ENCODE data around the gene GPR156. TPM values are rescaled to one million over a fixed set of nuclear protein-coding genes. Genes with fewer than 3 reads are reported as not detected.

Gene GPR156
- polyA plus RNA-seq, 4 donors, result 0.13 to 0.24 TPM; not detected in 2

DNA sequence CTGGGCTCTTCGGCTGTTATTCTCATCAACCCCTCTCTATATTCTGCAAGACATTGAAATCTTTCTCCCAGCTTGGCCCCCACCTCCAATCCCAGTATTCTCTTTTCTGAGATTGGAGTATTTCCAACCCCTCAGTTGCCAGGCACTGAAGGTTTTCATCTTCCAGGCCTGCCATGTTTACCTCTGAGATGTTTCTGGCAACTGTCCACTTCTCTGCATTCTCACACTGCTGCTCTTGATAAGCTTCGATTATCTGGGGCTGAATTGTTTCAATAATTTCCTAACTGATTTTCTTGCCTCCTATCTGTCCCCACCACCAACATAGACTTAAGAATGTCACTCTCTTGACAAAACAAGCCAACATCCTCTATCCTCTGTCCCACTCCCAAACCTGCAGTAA is 1.4 kb upstream of the GPR156 start:
- DNase-seq (no peak), FAIRE-seq (no peak)
- Histone ChIP-seq H3K9me3 (ENCODE audit: control insufficient read depth in 2 of 2, insufficient read depth in 1 of 2, low read depth in 1 of 2, low read length in 1 of 2) (no peaks in the 10 kb centered on the region), H3K27ac (ENCODE audit: low read depth in 1 of 3, low read length in 2 of 3) (no peak overlapping the region), H3K4me1 (ENCODE audit: control insufficient read depth in 3 of 3, insufficient read depth in 2 of 3, low read depth in 1 of 3, low read length in 2 of 3) (no peaks in the 10 kb centered on the region), H3K4me3 (ENCODE audit: low read depth in 1 of 3, low read length in 3 of 3) (no peak overlapping the region), H3K27me3 (ENCODE audit: control insufficient read depth in 3 of 3, insufficient read depth in 3 of 3, low read length in 3 of 3) (peaks cover 0 to 47% (median 8%) of the 10 kb centered on the region in 3 donors), H3K36me3 (ENCODE audit: control insufficient read depth in 3 of 3, insufficient read depth in 2 of 3, low read depth in 1 of 3, low read length in 3 of 3) (no peaks in the 10 kb centered on the region)
- WGBS, 3 donors, result 10 to 57% (median 22%) methylated on average over 2 of the region's 2 CpGs

GRCh38 chr3:120285508-120285841 is 453 bp upstream of the GPR156 start:
- Histone ChIP-seq H3K27me3 (ENCODE audit: control insufficient read depth in 3 of 3, insufficient read depth in 3 of 3, low read length in 3 of 3) (peaks cover 0 to 51% (median 8%) of the 10 kb centered on the region in 3 donors), H3K4me1 (ENCODE audit: control insufficient read depth in 3 of 3, insufficient read depth in 2 of 3, low read depth in 1 of 3, low read length in 2 of 3) (no peaks in the 10 kb centered on the region), H3K36me3 (ENCODE audit: control insufficient read depth in 3 of 3, insufficient read depth in 2 of 3, low read depth in 1 of 3, low read length in 3 of 3) (no peaks in the 10 kb centered on the region), H3K27ac (ENCODE audit: low read depth in 1 of 3, low read length in 2 of 3) (no peak overlapping the region), H3K4me3 (ENCODE audit: low read depth in 1 of 3, low read length in 3 of 3) (peak overlapping the region in 2 of 3 donors; percentile 19 to 43), H3K9me3 (ENCODE audit: control insufficient read depth in 2 of 2, insufficient read depth in 1 of 2, low read depth in 1 of 2, low read length in 1 of 2) (no peaks in the 10 kb centered on the region)
- WGBS, 3 donors, result 37 to 43% (median 43%) methylated on average over 14 to 15 of the region's 15 CpGs
- FAIRE-seq (no peak), DNase-seq (no peak)

- no peaks in the 10 kb centered on the region for H3K4me1 ChIP-seq (ENCODE audit: control insufficient read depth in 3 of 3, insufficient read depth in 2 of 3, low read depth in 1 of 3, low read length in 2 of 3)
- H3K27me3 ChIP-seq (ENCODE audit: control insufficient read depth in 3 of 3, insufficient read depth in 3 of 3, low read length in 3 of 3), result peaks cover 0 to 44% (median 8%) of the 10 kb centered on the region in 3 donors
- H3K9me3 ChIP-seq (ENCODE audit: control insufficient read depth in 2 of 2, insufficient read depth in 1 of 2, low read depth in 1 of 2, low read length in 1 of 2), result no peaks in the 10 kb centered on the region
- no peak for FAIRE-seq
- DNase-seq, result no peak
- 83 to 89% (median 86%) methylated on average over 3 of the region's 3 CpGs for WGBS, 3 donors
- H3K36me3 ChIP-seq (ENCODE audit: control insufficient read depth in 3 of 3, insufficient read depth in 2 of 3, low read depth in 1 of 3, low read length in 3 of 3), result no peaks in the 10 kb centered on the region
- H3K27ac ChIP-seq (ENCODE audit: low read depth in 1 of 3, low read length in 2 of 3), result no peak overlapping the region
- no peak overlapping the region for H3K4me3 ChIP-seq (ENCODE audit: low read depth in 1 of 3, low read length in 3 of 3)
These were observed 3.8 kb downstream of the GPR156 start for GRCh38 chr3:120281261-120281660.

- H3K4me3 ChIP-seq (ENCODE audit: low read depth in 1 of 3, low read length in 3 of 3), result no peak overlapping the region
These were observed 4.5 kb downstream of the GPR156 start for GRCh38 chr3:120280566-120280965.

DNA sequence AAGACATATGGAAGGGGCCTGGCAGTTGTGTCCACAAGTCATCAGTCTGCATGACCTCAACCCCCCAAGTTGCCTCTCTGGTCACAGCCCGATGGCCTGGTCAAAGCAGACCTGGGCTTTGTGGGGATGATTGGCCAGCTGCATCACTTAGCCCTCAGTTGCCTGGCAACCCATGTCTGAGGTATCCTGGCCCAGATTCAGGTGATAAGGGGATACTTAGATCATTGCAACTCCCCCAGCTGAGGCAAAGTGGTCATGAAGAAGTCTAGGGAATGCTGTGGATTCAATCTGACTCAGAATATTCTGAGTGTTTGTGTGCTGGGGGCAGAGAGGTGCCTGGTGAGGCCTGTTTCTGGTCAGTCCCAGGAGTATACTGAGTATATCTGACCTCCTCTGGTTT is 5.0 kb downstream of the GPR156 start:
- no peaks in the 10 kb centered on the region for H3K4me1 ChIP-seq (ENCODE audit: control insufficient read depth in 3 of 3, insufficient read depth in 2 of 3, low read depth in 1 of 3, low read length in 2 of 3)
- no peaks in the 10 kb centered on the region for H3K9me3 ChIP-seq (ENCODE audit: control insufficient read depth in 2 of 2, insufficient read depth in 1 of 2, low read depth in 1 of 2, low read length in 1 of 2)
- FAIRE-seq (no peak), DNase-seq (no peak)
- H3K36me3 ChIP-seq (ENCODE audit: control insufficient read depth in 3 of 3, insufficient read depth in 2 of 3, low read depth in 1 of 3, low read length in 3 of 3), result no peaks in the 10 kb centered on the region
- WGBS, 3 donors, result 67 to 83% (median 73%) methylated on average over 1 of the region's 1 CpG
- H3K4me3 ChIP-seq (ENCODE audit: low read depth in 1 of 3, low read length in 3 of 3), result no peak overlapping the region
- peaks cover 0 to 34% (median 11%) of the 10 kb centered on the region in 3 donors for H3K27me3 ChIP-seq (ENCODE audit: control insufficient read depth in 3 of 3, insufficient read depth in 3 of 3, low read length in 3 of 3)
- no peak overlapping the region for H3K27ac ChIP-seq (ENCODE audit: low read depth in 1 of 3, low read length in 2 of 3)

More at GRCh38 chr3:120280566-120280965, 4.5 kb downstream of the GPR156 start:
- H3K27ac ChIP-seq (ENCODE audit: low read depth in 1 of 3, low read length in 2 of 3), result no peak overlapping the region
- no peaks in the 10 kb centered on the region for H3K36me3 ChIP-seq (ENCODE audit: control insufficient read depth in 3 of 3, insufficient read depth in 2 of 3, low read depth in 1 of 3, low read length in 3 of 3)
- 73 to 88% (median 81%) methylated on average over 3 of the region's 3 CpGs for WGBS, 3 donors
- no peaks in the 10 kb centered on the region for H3K4me1 ChIP-seq (ENCODE audit: control insufficient read depth in 3 of 3, insufficient read depth in 2 of 3, low read depth in 1 of 3, low read length in 2 of 3)
- H3K9me3 ChIP-seq (ENCODE audit: control insufficient read depth in 2 of 2, insufficient read depth in 1 of 2, low read depth in 1 of 2, low read length in 1 of 2), result no peaks in the 10 kb centered on the region
- DNase-seq (no peak), FAIRE-seq (no peak)
- H3K27me3 ChIP-seq (ENCODE audit: control insufficient read depth in 3 of 3, insufficient read depth in 3 of 3, low read length in 3 of 3), result peaks cover 0 to 38% (median 11%) of the 10 kb centered on the region in 3 donors

DNA sequence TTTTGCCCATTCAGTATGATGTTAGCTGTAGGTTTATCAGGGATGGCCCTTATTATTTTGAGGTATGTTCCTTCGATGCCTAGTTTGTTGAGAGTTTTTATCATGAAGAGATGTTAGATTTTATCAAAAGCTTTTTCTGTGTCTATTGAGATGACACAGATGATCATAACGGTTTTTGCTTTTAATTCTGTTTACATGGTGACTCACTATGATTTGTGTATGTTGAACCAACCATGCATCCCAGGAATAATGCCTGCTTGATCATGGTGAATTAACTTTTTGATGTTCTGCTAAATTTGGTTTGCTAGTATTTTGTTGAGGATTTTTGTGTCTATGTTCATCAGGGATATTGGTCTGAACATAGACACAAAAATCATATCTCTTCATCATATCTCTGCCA is 8.3 kb downstream of the GPR156 start:
- no peak overlapping the region for H3K27ac ChIP-seq (ENCODE audit: low read depth in 1 of 3, low read length in 2 of 3)
- H3K27me3 ChIP-seq (ENCODE audit: control insufficient read depth in 3 of 3, insufficient read depth in 3 of 3, low read length in 3 of 3), result peaks cover 0 to 11% (median 6%) of the 10 kb centered on the region in 3 donors
- H3K36me3 ChIP-seq (ENCODE audit: control insufficient read depth in 3 of 3, insufficient read depth in 2 of 3, low read depth in 1 of 3, low read length in 3 of 3), result no peaks in the 10 kb centered on the region
- WGBS, 3 donors, result 47 to 61% (median 52%) methylated on average over 2 of the region's 2 CpGs
- H3K4me1 ChIP-seq (ENCODE audit: control insufficient read depth in 3 of 3, insufficient read depth in 2 of 3, low read depth in 1 of 3, low read length in 2 of 3), result no peaks in the 10 kb centered on the region
- H3K9me3 ChIP-seq (ENCODE audit: control insufficient read depth in 2 of 2, insufficient read depth in 1 of 2, low read depth in 1 of 2, low read length in 1 of 2), result no peaks in the 10 kb centered on the region
- DNase-seq (no peak), FAIRE-seq (no peak)
- no peak overlapping the region for H3K4me3 ChIP-seq (ENCODE audit: low read depth in 1 of 3, low read length in 3 of 3)

DNA sequence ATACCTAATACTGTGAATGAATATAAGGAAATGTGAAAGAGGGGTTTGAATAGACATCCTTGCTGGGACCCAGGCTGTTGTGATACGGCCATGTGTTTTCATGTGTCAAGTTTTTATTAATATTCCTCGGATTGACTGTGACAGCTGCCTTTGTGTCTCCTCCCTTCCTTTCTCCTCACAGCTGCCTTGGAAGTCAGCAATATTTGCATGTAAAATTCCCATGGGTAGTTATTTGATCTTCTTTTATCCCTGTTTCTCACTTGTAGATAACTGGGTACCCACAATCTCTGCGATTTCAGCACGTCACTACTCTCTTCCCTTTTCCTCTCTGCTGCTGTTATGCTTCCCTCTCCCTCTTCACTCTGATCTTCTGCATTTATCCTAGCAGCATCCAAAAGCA is 9.4 kb downstream of the GPR156 start:
- Histone ChIP-seq H3K4me3 (ENCODE audit: low read depth in 1 of 3, low read length in 3 of 3) (no peak overlapping the region), H3K4me1 (ENCODE audit: control insufficient read depth in 3 of 3, insufficient read depth in 2 of 3, low read depth in 1 of 3, low read length in 2 of 3) (no peaks in the 10 kb centered on the region), H3K36me3 (ENCODE audit: control insufficient read depth in 3 of 3, insufficient read depth in 2 of 3, low read depth in 1 of 3, low read length in 3 of 3) (no peaks in the 10 kb centered on the region), H3K27me3 (ENCODE audit: control insufficient read depth in 3 of 3, insufficient read depth in 3 of 3, low read length in 3 of 3) (peaks cover 0 to 6% (median 6%) of the 10 kb centered on the region in 3 donors), H3K9me3 (ENCODE audit: control insufficient read depth in 2 of 2, insufficient read depth in 1 of 2, low read depth in 1 of 2, low read length in 1 of 2) (no peaks in the 10 kb centered on the region), H3K27ac (ENCODE audit: low read depth in 1 of 3, low read length in 2 of 3) (no peak overlapping the region)
- whole genome bisulfite sequencing, 3 donors, result 45 to 52% (median 50%) methylated on average over 4 of the region's 4 CpGs
- DNase-seq (no peak), FAIRE-seq (no peak)

GRCh38 chr3:120274739-120275167 is 10.3 kb downstream of the GPR156 start:
- Histone ChIP-seq H3K36me3 (ENCODE audit: control insufficient read depth in 3 of 3, insufficient read depth in 2 of 3, low read depth in 1 of 3, low read length in 3 of 3) (no peaks in the 10 kb centered on the region), H3K27ac (ENCODE audit: low read depth in 1 of 3, low read length in 2 of 3) (no peak overlapping the region), H3K9me3 (ENCODE audit: control insufficient read depth in 2 of 2, insufficient read depth in 1 of 2, low read depth in 1 of 2, low read length in 1 of 2) (no peaks in the 10 kb centered on the region), H3K4me1 (ENCODE audit: control insufficient read depth in 3 of 3, insufficient read depth in 2 of 3, low read depth in 1 of 3, low read length in 2 of 3) (no peaks in the 10 kb centered on the region), H3K27me3 (ENCODE audit: control insufficient read depth in 3 of 3, insufficient read depth in 3 of 3, low read length in 3 of 3) (peaks cover 0 to 6% (median 0%) of the 10 kb centered on the region in 3 donors), H3K4me3 (ENCODE audit: low read depth in 1 of 3, low read length in 3 of 3) (no peak overlapping the region)
- WGBS, 3 donors, result 47 to 52% (median 48%) methylated on average over 5 of the region's 5 CpGs
- FAIRE-seq, result no peak
- no peak for DNase-seq

GRCh38 chr3:120272286-120272685 is 12.7 kb downstream of the GPR156 start:
- Histone ChIP-seq H3K27me3 (ENCODE audit: control insufficient read depth in 3 of 3, insufficient read depth in 3 of 3, low read length in 3 of 3) (peaks cover 0 to 6% (median 0%) of the 10 kb centered on the region in 3 donors), H3K36me3 (ENCODE audit: control insufficient read depth in 3 of 3, insufficient read depth in 2 of 3, low read depth in 1 of 3, low read length in 3 of 3) (no peaks in the 10 kb centered on the region), H3K4me3 (ENCODE audit: low read depth in 1 of 3, low read length in 3 of 3) (no peak overlapping the region), H3K27ac (ENCODE audit: low read depth in 1 of 3, low read length in 2 of 3) (no peak overlapping the region), H3K4me1 (ENCODE audit: control insufficient read depth in 3 of 3, insufficient read depth in 2 of 3, low read depth in 1 of 3, low read length in 2 of 3) (no peaks in the 10 kb centered on the region), H3K9me3 (ENCODE audit: control insufficient read depth in 2 of 2, insufficient read depth in 1 of 2, low read depth in 1 of 2, low read length in 1 of 2) (no peaks in the 10 kb centered on the region)
- FAIRE-seq (no peak), DNase-seq (no peak)
- 45 to 71% (median 62%) methylated on average over 1 of the region's 1 CpG for WGBS, 3 donors
